ENCODE measurements around the gene MLLT1. TPM values are rescaled to one million over a fixed set of nuclear protein-coding genes. Genes with fewer than 3 reads are reported as not detected.

MLLT1 gene
- total RNA-seq, 2 donors from 2014 or later: 27.1 to 30.3 TPM

DNA sequence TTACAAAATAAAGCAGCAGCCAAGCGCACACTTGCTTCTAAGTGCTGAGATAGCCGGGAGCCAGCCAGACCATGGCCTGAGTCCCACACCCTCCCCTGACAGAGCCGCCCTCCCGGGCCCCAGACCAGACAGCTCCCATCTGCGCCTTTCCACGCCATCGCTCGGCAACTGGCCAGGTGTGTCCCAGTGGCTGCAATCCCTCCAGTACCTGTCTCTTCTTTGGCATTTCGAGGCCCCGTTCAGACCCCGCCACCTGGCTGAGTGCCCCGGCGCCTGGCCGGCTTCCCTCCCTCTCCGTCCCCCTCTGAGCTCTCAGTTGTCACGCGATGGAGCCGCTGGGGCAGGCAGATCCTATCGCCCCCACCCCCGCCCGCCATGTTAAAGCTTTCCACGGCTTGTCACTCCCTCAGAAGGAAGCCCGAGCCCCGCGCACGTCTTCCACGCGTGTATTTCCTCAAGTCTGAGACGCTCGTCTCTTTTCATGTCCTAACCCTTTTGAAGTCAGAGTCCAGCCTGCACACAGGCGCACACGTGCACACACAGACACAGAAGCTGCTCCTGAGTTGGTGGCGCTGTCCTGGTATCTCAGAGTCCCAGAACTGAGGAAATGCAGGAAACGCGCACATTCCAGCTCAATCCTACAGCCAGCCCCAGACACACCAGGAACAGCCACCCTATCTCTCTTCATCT is 7.9 kb downstream of the MLLT1 start:
- Mint-ChIP-seq H3K36me3 (ENCODE audit: low read depth) (peaks cover 2% of the 10 kb centered on the region), H3K4me3 (no peak overlapping the region), H3K27ac (peak overlapping the region; percentile 92), H3K4me1 (peaks cover 47% of the 10 kb centered on the region), H3K27me3 (no peaks in the 10 kb centered on the region)
- no peak for ATAC-seq
- no peak for DNase-seq
- no peaks in the 10 kb centered on the region for H3K9me3 ChIP-seq (ENCODE audit: control insufficient read depth, low read length, poor library complexity, severe bottlenecking)

DNA sequence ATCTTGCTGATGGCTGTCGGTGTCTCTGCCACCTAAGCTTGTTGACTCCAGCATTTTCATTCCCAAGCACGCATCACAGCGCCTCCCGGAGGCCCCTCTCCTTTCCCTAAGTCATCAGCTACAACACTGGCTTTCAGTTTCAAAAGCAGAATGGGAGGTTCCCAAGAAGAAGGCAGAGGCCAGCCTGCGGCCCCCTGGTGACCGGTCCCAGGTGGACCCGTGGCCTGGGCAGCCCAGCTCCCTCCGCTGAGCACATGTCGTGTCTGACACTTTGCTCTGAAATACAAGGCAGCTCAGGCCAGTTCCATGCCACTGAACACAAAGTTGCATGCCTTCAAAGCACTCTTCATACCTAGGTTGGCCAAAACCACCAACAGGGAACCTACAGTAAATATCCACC is 8.5 kb downstream of the MLLT1 start:
- peaks cover 45% of the 10 kb centered on the region for H3K4me1 Mint-ChIP-seq
- ATAC-seq (no peak), DNase-seq (no peak)
- no peaks in the 10 kb centered on the region for H3K27me3 Mint-ChIP-seq
- no peaks in the 10 kb centered on the region for H3K9me3 ChIP-seq (ENCODE audit: control insufficient read depth, low read length, poor library complexity, severe bottlenecking)
- H3K4me3 Mint-ChIP-seq: no peak overlapping the region
- peaks cover 2% of the 10 kb centered on the region for H3K36me3 Mint-ChIP-seq (ENCODE audit: low read depth)
- H3K27ac Mint-ChIP-seq: peak overlapping the region; percentile 47

DNA sequence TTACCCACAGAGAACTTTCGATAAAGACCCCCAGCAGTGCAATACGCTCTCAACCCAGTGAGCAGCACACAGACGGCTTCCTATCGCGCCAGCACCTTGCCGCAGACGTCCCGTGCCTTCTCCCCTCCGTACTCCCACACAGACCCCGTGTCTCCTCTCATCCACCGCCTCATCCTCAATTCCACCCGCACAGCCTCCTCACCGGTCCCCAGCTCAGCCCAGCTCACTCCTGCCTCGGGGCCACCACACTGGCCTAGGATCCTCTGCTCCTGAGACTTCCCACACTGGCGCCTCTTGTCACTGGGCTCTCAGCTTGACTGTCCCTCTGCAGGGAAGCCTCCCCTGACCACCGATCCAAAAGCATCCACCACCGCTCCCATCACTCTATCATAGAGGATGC is 9.0 kb downstream of the MLLT1 start:
- peaks cover 45% of the 10 kb centered on the region for H3K4me1 Mint-ChIP-seq
- H3K9me3 ChIP-seq (ENCODE audit: control insufficient read depth, low read length, poor library complexity, severe bottlenecking): no peaks in the 10 kb centered on the region
- DNase-seq (no peak), ATAC-seq (no peak)
- no peak overlapping the region for H3K4me3 Mint-ChIP-seq
- peak overlapping the region; percentile 47 for H3K27ac Mint-ChIP-seq
- no peaks in the 10 kb centered on the region for H3K27me3 Mint-ChIP-seq
- peaks cover 2% of the 10 kb centered on the region for H3K36me3 Mint-ChIP-seq (ENCODE audit: low read depth)

DNA sequence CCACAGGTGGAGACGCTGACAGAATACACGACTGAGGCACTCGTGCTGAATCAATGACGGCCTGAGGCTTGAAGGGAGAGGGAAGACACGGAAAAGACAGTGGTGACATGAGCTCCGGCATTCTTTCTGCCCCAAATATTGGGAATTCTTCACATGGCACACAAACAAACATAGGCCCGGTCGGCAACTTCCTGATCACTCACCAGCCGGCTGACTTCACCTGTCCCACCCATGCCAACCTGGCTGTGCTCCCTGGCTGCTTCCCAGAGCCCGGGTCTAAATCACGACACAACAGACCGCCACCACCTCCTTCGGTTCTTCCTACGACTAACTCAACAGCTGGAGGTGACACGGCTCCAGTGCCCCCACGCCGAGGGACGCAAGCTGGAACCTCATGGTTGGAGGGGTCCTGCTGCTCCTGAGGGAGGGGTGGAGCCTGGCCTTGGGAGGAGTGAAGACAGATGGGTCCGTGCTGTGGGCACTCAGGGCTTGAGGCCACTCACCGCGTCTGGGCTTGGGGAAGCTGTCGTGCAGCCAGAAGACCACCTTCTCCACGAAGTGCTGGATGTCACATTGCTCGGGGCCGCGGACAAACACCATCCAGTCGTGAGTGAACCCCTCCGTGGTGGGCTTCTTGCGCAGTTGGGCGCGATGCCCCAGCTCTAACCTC is 9.6 kb downstream of the MLLT1 start:
- H3K9me3 ChIP-seq (ENCODE audit: control insufficient read depth, low read length, poor library complexity, severe bottlenecking): no peaks in the 10 kb centered on the region
- peak overlapping the region; percentile 31 for H3K4me3 Mint-ChIP-seq
- H3K36me3 Mint-ChIP-seq (ENCODE audit: low read depth): peaks cover 2% of the 10 kb centered on the region
- H3K27me3 Mint-ChIP-seq: no peaks in the 10 kb centered on the region
- ATAC-seq (no peak), DNase-seq (no peak)
- peak overlapping the region; percentile 9 for H3K27ac Mint-ChIP-seq
- peaks cover 43% of the 10 kb centered on the region for H3K4me1 Mint-ChIP-seq

DNA sequence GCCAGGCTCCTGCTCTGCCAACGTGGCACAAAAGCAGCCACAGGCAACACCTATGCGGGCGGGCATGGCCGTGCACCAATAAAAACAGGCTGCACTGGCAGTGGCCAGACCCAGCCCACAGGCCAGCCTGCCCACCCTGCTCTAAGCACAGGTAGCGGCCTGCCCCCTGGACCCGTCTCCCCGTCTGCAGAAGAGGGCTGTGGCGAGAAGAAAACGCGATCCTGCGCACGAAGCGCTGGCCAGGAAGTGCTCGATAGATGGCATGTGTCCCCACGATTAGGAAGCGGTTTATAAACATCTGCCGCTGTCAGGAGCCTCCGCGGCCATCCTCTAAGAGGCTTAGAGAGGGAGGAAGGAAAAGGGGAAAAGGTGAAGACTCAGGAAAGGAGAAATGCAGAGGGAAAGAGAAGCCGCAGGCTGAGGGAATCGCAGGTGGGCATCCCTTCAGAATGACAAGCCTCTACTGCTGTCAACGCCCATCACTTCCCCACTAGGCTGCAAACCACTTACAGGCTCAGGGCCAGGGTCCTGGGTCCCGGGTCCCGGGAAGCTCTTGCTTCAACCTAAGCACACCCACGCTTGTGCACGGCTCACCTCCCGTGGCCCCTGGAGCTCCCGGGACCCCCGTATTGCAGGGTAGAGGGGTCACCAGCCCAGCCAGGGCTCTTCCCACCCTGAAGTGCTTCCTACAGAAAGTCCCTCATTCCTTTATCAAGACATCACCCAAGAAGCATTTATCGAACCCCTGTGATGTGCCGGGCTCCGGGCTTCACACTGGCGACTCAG is 10.5 kb downstream of the MLLT1 start:
- H3K36me3 Mint-ChIP-seq (ENCODE audit: low read depth): peaks cover 2% of the 10 kb centered on the region
- H3K27ac Mint-ChIP-seq: peak overlapping the region; percentile 87
- H3K4me1 Mint-ChIP-seq: peaks cover 41% of the 10 kb centered on the region
- ATAC-seq (no peak), DNase-seq (no peak)
- no peaks in the 10 kb centered on the region for H3K9me3 ChIP-seq (ENCODE audit: control insufficient read depth, low read length, poor library complexity, severe bottlenecking)
- peak overlapping the region; percentile 31 for H3K4me3 Mint-ChIP-seq
- H3K27me3 Mint-ChIP-seq: no peaks in the 10 kb centered on the region

DNA sequence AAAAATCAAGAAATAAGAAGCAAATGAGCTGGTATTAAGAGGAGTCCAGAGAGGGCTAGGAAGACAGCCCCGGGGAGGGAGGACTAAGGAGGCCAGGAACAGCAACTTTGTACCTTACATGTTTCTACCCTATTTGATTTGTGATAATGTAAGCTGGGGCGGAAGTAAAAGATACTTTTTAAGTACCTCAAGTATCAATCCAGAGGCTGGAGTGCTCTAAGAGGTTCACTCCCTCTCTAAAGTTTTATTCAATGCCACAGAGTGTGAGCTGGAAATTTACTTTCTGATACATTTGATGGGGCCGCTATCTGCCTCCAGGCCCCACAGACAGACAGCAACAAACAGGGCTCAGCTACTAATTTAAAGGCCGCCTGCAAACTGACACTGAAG is 11.4 kb downstream of the MLLT1 start:
- H3K4me3 Mint-ChIP-seq: no peak overlapping the region
- peaks cover 37% of the 10 kb centered on the region for H3K4me1 Mint-ChIP-seq
- H3K27ac Mint-ChIP-seq: peak overlapping the region; percentile 87
- DNase-seq (no peak), ATAC-seq (no peak)
- peaks cover 2% of the 10 kb centered on the region for H3K36me3 Mint-ChIP-seq (ENCODE audit: low read depth)
- H3K9me3 ChIP-seq (ENCODE audit: control insufficient read depth, low read length, poor library complexity, severe bottlenecking): no peaks in the 10 kb centered on the region
- no peaks in the 10 kb centered on the region for H3K27me3 Mint-ChIP-seq

DNA sequence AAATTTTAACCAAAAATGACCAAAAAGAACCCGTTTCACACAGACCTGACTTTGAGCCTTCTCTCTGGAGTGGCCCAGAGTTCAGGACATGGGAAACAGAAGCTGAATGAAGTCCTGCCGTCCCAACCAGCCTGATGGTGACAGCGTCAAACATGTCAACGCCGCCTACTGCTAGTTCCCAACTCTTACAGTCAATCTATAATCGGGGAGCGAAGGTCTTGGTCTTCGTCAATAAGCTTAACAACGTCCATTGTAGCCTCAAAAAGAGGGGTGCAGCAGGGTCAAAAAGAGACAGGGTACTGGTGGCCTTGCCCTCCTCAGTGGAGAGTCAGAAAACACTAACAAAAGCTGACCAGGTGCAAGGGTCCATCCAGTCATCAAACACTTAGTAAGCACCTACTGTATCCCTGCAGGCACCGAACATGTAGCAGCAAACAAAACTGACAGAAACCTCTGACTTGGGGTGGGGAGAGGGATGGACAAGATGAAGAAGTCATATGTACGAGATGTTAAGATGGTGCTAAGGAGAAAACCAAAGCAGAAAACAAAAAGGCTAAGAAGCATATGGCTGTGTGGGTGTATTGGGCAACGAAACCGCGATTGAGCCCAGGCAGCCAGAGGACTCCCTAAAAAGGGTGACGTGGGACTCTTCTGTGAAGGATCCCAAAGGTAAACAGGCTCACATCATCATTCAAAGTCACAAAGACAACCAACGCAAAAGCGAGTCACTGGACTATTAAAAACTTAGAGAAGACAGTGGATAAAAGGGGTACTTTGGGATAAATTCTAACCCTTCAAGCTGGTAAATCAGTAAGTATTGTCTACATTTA is 12.0 kb downstream of the MLLT1 start:
- H3K36me3 Mint-ChIP-seq (ENCODE audit: low read depth): peaks cover 2% of the 10 kb centered on the region
- no peaks in the 10 kb centered on the region for H3K27me3 Mint-ChIP-seq
- H3K9me3 ChIP-seq (ENCODE audit: control insufficient read depth, low read length, poor library complexity, severe bottlenecking): no peaks in the 10 kb centered on the region
- H3K4me1 Mint-ChIP-seq: peaks cover 39% of the 10 kb centered on the region
- no peak for ATAC-seq
- peak overlapping the region; percentile 87 for H3K27ac Mint-ChIP-seq
- no peak overlapping the region for H3K4me3 Mint-ChIP-seq
- no peak for DNase-seq

DNA sequence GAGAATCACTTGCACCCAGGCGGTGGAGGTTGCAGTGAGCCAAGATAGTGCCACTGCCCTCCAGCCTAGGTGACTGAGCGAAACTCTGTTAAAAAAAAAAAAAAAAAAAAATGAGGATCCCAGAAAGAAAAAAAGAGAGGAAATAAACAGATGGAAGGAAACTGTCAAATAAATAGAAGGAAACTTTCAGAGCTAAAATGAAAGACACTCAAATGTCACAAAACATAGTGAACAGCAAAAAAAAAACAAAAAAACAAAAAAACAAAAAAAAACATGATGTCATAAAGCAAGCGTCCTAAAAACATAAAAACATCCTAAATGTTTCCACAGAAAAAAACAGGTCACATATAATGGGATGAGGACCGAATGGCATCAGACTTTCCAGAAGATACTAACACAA is 15.0 kb downstream of the MLLT1 start:
- DNase-seq (no peak), ATAC-seq (no peak)
- Mint-ChIP-seq H3K36me3 (ENCODE audit: low read depth) (peaks cover 2% of the 10 kb centered on the region), H3K27ac (peak overlapping the region; percentile 14), H3K4me3 (no peak overlapping the region), H3K4me1 (peaks cover 23% of the 10 kb centered on the region), H3K27me3 (no peaks in the 10 kb centered on the region)
- H3K9me3 ChIP-seq (ENCODE audit: control insufficient read depth, low read length, poor library complexity, severe bottlenecking): no peaks in the 10 kb centered on the region

DNA sequence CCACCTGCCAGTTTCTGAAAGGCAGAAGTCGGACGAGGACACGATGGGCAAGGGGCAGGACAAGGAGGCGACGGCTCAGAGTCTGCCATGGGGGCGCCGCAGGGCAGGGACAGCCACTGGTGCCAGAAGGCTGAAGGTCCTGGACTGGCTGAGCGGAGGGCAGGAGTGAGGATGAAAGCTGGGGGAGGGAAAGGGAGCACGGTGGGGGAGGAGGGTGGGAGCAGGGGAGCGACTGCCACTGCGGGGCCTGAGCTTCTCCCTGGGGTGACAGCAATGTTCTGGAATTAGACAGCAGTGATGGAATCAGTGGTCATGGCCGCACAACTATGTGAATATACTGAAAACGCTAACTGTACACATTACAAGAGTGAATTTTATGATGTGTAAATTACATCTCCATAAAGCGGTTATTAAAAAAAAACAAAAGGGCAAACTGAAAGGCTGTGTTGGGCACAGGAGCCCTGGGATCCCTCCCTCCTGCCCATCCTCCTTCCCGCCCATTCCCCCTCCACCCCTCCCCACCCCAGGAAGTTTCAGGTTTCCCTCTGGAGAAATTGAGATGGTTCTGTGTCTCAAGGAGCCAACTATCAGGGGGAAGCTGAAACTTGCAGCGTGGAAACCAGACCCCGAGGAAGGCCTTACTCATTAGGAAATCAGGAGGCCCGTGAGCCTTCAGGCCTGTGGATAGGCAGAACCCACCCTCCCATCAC is 15.9 kb downstream of the MLLT1 start:
- no peak for ATAC-seq
- H3K27ac Mint-ChIP-seq: no peak overlapping the region
- DNase-seq: no peak

DNA sequence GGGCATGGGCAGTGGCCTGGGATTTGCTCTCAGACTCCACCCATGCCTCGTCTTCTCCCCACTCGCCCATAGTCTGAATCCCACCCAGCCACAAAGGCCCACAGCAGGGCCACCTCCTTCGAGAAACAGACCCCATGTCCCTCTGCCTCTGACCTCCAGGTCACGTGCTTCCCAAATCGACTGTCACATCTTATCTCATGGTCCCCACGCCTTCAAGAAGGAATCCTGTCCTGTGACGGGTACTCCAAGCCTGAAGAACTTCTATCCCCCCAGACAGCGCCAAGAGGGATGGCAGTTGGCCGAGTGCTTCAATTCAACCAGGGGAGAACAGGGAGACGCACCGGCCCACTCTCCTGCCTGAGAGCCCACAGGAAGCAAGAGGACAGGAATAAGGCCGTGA is 16.5 kb downstream of the MLLT1 start:
- ATAC-seq (no peak), DNase-seq (no peak)
- Mint-ChIP-seq H3K27ac (no peak overlapping the region), H3K36me3 (ENCODE audit: low read depth) (no peaks in the 10 kb centered on the region), H3K27me3 (no peaks in the 10 kb centered on the region), H3K4me1 (peaks cover 27% of the 10 kb centered on the region), H3K4me3 (no peak overlapping the region)
- no peaks in the 10 kb centered on the region for H3K9me3 ChIP-seq (ENCODE audit: control insufficient read depth, low read length, poor library complexity, severe bottlenecking)

More for the DNA sequence above, 15.9 kb downstream of the MLLT1 start:
- peaks cover 24% of the 10 kb centered on the region for H3K4me1 Mint-ChIP-seq
- H3K4me3 Mint-ChIP-seq: no peak overlapping the region
- H3K9me3 ChIP-seq (ENCODE audit: control insufficient read depth, low read length, poor library complexity, severe bottlenecking): no peaks in the 10 kb centered on the region
- H3K27me3 Mint-ChIP-seq: no peaks in the 10 kb centered on the region
- no peaks in the 10 kb centered on the region for H3K36me3 Mint-ChIP-seq (ENCODE audit: low read depth)

DNA sequence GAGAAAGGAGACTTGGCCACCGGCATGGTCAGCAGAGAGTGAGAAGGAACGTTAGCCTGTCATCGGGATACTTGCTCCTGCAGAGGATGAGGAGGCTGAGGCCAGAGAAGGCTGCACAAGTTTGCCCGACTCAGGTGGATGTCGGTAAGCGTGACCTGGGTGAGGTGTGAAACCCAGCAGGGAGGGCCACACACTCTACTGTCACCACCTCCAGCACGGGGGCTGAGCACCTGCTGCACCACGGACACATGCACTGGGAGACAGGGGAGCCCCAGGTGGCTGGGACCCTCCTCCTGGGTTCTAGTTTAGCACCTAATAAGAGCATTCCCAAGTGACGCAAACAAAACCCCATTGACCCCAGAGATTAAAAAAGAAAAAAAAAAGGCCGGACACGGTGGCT is 17.3 kb downstream of the MLLT1 start:
- no peak for ATAC-seq

DNA sequence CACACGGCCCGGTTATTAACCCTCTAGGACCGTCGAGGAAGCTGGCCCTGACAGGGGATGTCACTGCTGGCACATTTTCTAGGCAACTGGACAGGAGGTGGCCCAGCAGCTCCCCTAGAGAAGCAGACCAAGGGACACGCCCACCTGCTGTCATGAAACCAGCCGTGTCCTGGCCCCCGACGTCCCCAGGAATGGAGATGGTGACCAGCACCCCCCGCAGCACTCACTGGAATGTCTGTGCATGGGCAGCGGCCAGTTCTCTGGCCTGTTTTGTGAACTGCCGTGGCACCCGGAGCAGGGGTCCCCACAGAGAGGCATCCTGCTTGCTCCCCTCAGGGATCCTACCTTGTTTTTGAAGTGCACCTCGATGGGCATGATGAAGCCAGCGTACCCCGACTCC is 17.9 kb downstream of the MLLT1 start:
- Mint-ChIP-seq H3K36me3 (ENCODE audit: low read depth) (peaks cover 2% of the 10 kb centered on the region), H3K27ac (no peak overlapping the region), H3K4me1 (peaks cover 26% of the 10 kb centered on the region), H3K4me3 (no peak overlapping the region), H3K27me3 (no peaks in the 10 kb centered on the region)
- ATAC-seq (no peak), DNase-seq (no peak)
- no peaks in the 10 kb centered on the region for H3K9me3 ChIP-seq (ENCODE audit: control insufficient read depth, low read length, poor library complexity, severe bottlenecking)

More for the DNA sequence above, 17.3 kb downstream of the MLLT1 start:
- Mint-ChIP-seq H3K4me1 (peaks cover 24% of the 10 kb centered on the region), H3K36me3 (ENCODE audit: low read depth) (no peaks in the 10 kb centered on the region), H3K4me3 (no peak overlapping the region), H3K27ac (no peak overlapping the region), H3K27me3 (no peaks in the 10 kb centered on the region)
- DNase-seq: no peak
- no peaks in the 10 kb centered on the region for H3K9me3 ChIP-seq (ENCODE audit: control insufficient read depth, low read length, poor library complexity, severe bottlenecking)
